Activated CD8-positive, alpha-beta T cell treated with anti-CD3 and anti-CD28 coated beads for 36 hours (primary cell): ENCODE measurements around the gene BCAS1. TPM values are rescaled to one million over a fixed set of nuclear protein-coding genes. Genes with fewer than 3 reads are reported as not detected.

Experiments used
- ATAC-seq: fragments of 200-7000 bp; cut with Tn5 transposase; one replicate; pipeline ENCODE4 v1.10.0; 2021; ENCODE audit warnings: mild to moderate bottlenecking, moderate library complexity
- CTCF ChIA-PET: fragments of 350-600 bp; sonication (Branson Sonifier 250); formaldehyde crosslinking; loops from one replicate; lab custom pipeline; 2021; ENCODE audit warnings: antibody characterized with exemption; lab: Charles Lee
- POLR2A ChIA-PET: fragments of 350-600 bp; sonication (Branson Sonifier 250); formaldehyde crosslinking; loops from one replicate; lab custom pipeline; 2021; ENCODE audit warnings: antibody characterized with exemption; lab: Charles Lee
- DNase-seq: peaks from one replicate; pipeline ENCODE4 v3.0.0-alpha.2; 2020
- H3K27ac Mint-ChIP-seq: one replicate; pipeline ENCODE4 v1.8.0; 2021; ENCODE audit warnings: mild to moderate bottlenecking, mixed read lengths
- H3K27me3 Mint-ChIP-seq: one replicate; pipeline ENCODE4 v1.8.0; 2021; ENCODE audit warnings: mixed read lengths
- H3K36me3 Mint-ChIP-seq: one replicate; pipeline ENCODE4 v1.8.0; 2021; ENCODE audit warnings: low read depth, mixed read lengths
- H3K4me1 Mint-ChIP-seq: one replicate; pipeline ENCODE4 v1.8.0; 2021; ENCODE audit warnings: low read depth, mixed read lengths
- H3K4me3 Mint-ChIP-seq: one replicate; pipeline ENCODE4 v1.8.0; 2021; ENCODE audit warnings: mild to moderate bottlenecking, moderate library complexity, mixed read lengths
- H3K9me3 Mint-ChIP-seq: one replicate; pipeline ENCODE4 v1.8.0; 2021; ENCODE audit warnings: mixed read lengths
- intact Hi-C: fragments of 100-400 bp; cut with micrococcal nuclease; formaldehyde crosslinking; loops from one replicate; pipeline ENCODE4 v1.10.0; 2022
- total RNA-seq, 2 experiments: library from RNA; stranded (reverse); gene quantifications; one replicate each; pipeline ENCODE4 v1.2.3, GENCODE V29; 2021
- TF ChIP-seq, protein P1 (sequence below): fragments of 200-600 bp; IDR thresholded peaks from one replicate; pipeline ENCODE4 v1.8.0; 2022; ENCODE audit warnings: antibody characterized with exemption, mild to moderate bottlenecking

Gene BCAS1
- total RNA-seq, 2 experiments from 2014 or later, result 0.09 TPM; not detected in 1

DNA sequence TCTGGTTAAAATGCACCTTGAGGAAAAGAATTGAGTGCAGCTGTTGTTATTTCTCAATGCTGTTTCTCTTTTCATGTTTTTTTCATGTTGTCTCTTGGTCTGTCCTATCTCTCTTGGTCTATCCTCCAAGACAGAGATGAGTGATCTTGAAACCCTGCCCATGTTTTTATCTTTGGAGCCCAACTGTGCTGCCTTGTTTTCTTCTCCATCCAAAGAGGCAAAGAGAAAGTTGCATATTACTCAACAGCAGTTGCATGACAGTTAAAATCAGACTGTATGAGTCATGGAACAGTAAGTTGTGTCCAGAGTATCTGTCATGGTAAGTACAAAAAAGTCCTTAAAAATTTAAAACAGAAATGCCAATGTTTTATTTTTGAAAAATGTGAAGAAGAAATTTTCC, 26.2 kb downstream of the BCAS1 start:
- intact Hi-C loops, result no loop called here
- Mint-ChIP-seq H3K27me3 (peaks cover 8% of the 10 kb centered on the region), H3K27ac (no peak overlapping the region), H3K4me3 (no peak overlapping the region), H3K4me1 (peaks cover 10% of the 10 kb centered on the region), H3K36me3 (no peaks in the 10 kb centered on the region), H3K9me3 (peaks cover 2% of the 10 kb centered on the region)
- CTCF ChIA-PET, result interaction anchor here (2.1 kb wide), 1 partner anchor 18 kb away, joined by 8 read pairs; no protein-coding TSS in a partner anchor
- POLR2A ChIA-PET, result no interaction called here
- ATAC-seq (peak; percentile 30), DNase-seq (no peak)
- TF ChIP-seq, protein P1, sequence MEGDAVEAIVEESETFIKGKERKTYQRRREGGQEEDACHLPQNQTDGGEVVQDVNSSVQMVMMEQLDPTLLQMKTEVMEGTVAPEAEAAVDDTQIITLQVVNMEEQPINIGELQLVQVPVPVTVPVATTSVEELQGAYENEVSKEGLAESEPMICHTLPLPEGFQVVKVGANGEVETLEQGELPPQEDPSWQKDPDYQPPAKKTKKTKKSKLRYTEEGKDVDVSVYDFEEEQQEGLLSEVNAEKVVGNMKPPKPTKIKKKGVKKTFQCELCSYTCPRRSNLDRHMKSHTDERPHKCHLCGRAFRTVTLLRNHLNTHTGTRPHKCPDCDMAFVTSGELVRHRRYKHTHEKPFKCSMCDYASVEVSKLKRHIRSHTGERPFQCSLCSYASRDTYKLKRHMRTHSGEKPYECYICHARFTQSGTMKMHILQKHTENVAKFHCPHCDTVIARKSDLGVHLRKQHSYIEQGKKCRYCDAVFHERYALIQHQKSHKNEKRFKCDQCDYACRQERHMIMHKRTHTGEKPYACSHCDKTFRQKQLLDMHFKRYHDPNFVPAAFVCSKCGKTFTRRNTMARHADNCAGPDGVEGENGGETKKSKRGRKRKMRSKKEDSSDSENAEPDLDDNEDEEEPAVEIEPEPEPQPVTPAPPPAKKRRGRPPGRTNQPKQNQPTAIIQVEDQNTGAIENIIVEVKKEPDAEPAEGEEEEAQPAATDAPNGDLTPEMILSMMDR, result no peak

GRCh38 chr20:54043076-54043967, 27.1 kb downstream of the BCAS1 start:
- ChIA-PET CTCF (interaction anchor here (0.9 to 1.1 kb wide), 3 partner anchors 19 to 157 kb away, joined by 3 to 4 read pairs (median 3); no protein-coding TSS in a partner anchor), POLR2A (no interaction called here)
- no peak for ATAC-seq
- Mint-ChIP-seq H3K27ac (no peak overlapping the region), H3K9me3 (peaks cover 2% of the 10 kb centered on the region), H3K27me3 (peaks cover 10% of the 10 kb centered on the region), H3K4me1 (peaks cover 10% of the 10 kb centered on the region), H3K4me3 (no peak overlapping the region), H3K36me3 (no peaks in the 10 kb centered on the region)
- intact Hi-C loops, result no loop called here
- TF ChIP-seq, protein P1, result no peak
- no peak for DNase-seq

- Mint-ChIP-seq H3K27me3 (peaks cover 14% of the 10 kb centered on the region), H3K9me3 (peaks cover 2% of the 10 kb centered on the region), H3K4me1 (peaks cover 4% of the 10 kb centered on the region), H3K27ac (no peak overlapping the region), H3K36me3 (no peaks in the 10 kb centered on the region), H3K4me3 (no peak overlapping the region)
- TF ChIP-seq, protein P1, result no peak
- POLR2A ChIA-PET, result no interaction called here
- CTCF ChIA-PET, result no interaction called here
- DNase-seq, result no peak
- no peak for ATAC-seq
- intact Hi-C loops, result no loop called here
These were observed 28.4 kb downstream of the BCAS1 start for GRCh38 chr20:54042021-54042420.

- Mint-ChIP-seq H3K27ac (no peak overlapping the region), H3K9me3 (peaks cover 2% of the 10 kb centered on the region), H3K27me3 (peaks cover 14% of the 10 kb centered on the region), H3K36me3 (no peaks in the 10 kb centered on the region), H3K4me1 (peaks cover 4% of the 10 kb centered on the region), H3K4me3 (no peak overlapping the region)
- intact Hi-C loops, result no loop called here
- ChIA-PET POLR2A (no interaction called here), CTCF (no interaction called here)
- DNase-seq, result no peak
- TF ChIP-seq, protein P1, result no peak
- no peak for ATAC-seq
These were observed 29.1 kb downstream of the BCAS1 start for GRCh38 chr20:54041336-54041735.

DNA sequence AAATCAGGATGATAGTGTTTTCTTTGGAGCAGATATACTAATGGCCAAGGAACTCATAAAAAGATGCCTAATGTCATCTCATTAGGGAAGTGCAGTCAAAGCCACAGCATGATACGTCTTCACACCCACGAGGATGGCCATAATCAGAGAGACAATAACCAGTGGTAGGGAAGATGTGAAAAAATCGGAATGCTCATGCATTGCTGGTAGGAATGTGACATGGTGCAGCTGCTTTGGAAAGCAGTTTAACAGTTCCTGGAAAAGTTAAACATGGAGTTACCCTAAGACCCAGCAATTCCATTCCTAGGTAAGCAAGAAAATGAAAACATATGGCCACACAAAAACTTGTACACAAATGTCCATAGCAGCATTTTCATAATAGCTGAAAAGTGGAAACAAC, 29.9 kb downstream of the BCAS1 start:
- DNase-seq (no peak), ATAC-seq (no peak)
- no peak overlapping the region for H3K4me3 Mint-ChIP-seq
- H3K36me3 Mint-ChIP-seq, result no peaks in the 10 kb centered on the region
- ChIA-PET CTCF (interaction anchor here (1.7 kb wide), 1 partner anchor 22 kb away, joined by 5 read pairs; no protein-coding TSS in a partner anchor), POLR2A (interaction anchor here (0.6 kb wide), 1 partner anchor 9 kb away, joined by 3 read pairs; no protein-coding TSS in a partner anchor)
- peaks cover 4% of the 10 kb centered on the region for H3K4me1 Mint-ChIP-seq
- H3K27ac Mint-ChIP-seq, result no peak overlapping the region
- TF ChIP-seq, protein P1, result no peak
- peaks cover 14% of the 10 kb centered on the region for H3K27me3 Mint-ChIP-seq
- no peaks in the 10 kb centered on the region for H3K9me3 Mint-ChIP-seq
- intact Hi-C loops, result no loop called here
